Adipose tissue (tissue), 3 donors: ENCODE results near the gene NMB. TPM values are rescaled to one million over a fixed set of nuclear protein-coding genes. Genes with fewer than 3 reads are reported as not detected.

Source experiments
- H3K27ac ChIP-seq: one replicate; pipeline ENCODE4 v1.5.1; 2013; ENCODE audit warnings: low read depth, low read length
- WGBS, 3 donors: extraction: QIAGEN DNeasy Blood & Tissue Kit; methylation state at CpG; one replicate each; pipeline ENCODE4 v1.1.7; 2013; 5-methylcytosine and 5-hydroxymethylcytosine counted together
- polyA plus RNA-seq, 3 donors: library from polyadenylated mRNA; stranded (reverse); fragments of 200-250 nt; gene quantifications; one replicate each; pipeline ENCODE4 v1.2.3, GENCODE V29; 2013
- donor health status: healthy with polysubstance abuse.
- donor health status: Bipolar disorder and iron deficiency.
- donor health status: healthy.

NMB gene
- polyA plus RNA-seq, 3 donors: 11.6 to 116 (median 62.3) TPM

DNA sequence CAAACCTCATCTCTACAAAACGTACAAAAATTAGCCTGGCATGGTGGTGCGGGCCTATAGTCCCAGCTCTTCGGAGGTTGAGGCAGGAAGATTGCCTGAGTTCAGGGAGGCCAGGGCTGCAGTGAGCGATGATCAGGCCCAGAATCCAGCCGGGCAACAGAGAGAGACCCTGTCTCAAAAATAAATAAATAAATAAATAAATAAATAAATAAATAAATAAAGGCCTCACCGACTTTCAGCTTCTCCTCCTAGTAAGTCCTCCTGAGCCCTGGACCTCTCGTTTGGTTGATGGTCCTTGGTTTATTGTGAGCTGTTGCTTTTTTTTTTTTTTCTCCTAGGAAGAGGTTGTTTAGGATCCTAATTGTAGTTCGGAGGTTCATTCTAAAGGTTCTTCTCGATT lies 29.0 kb downstream of the NMB start:
- H3K27ac ChIP-seq: no peak overlapping the region

DNA sequence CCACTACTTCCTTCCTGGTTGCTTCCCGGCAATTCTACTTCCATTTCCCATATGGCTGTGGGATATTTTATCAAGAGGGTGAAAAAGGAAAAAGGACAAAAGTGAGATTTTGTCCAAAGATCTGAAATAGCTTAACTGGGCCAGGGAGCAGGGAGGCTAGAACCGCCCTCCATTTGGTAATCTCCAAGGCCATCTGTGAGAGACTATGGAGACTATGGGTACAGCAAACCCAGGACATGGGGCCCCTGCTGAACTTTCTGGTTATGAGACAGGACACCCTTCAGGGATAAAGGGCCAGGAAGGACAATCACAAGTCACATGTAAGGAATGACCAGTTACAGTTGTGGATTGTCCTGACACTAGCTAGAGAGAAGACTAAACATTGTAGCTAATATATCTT lies 32.9 kb downstream of the NMB start:
- no peak overlapping the region for H3K27ac ChIP-seq
- 62 to 88% (median 66%) methylated on average over 2 of the region's 2 CpGs for WGBS, 3 donors

More for the DNA sequence above, 29.0 kb downstream of the NMB start:
- 91 to 96% (median 95%) methylated on average over 9 of the region's 9 CpGs for WGBS, 3 donors

DNA sequence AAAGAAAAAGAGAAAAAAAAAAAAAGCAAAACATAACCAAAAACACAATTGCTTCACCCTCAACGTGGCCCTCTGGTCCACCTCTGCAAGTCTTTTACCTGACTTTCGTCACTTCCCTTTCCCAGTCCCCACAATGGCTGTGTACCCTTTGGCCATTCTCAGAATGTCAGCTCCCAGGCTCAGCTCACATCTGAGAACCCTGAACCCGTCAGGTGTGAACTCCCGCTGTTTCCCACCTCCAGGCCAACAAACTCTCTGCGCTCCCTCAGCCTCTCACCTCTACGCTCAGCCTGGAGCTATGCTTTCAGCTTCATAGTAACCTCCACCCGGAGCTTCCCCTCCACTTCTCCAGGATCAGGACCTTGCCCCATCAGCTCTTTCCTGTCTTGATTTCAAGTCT lies 33.6 kb downstream of the NMB start:
- no peak overlapping the region for H3K27ac ChIP-seq
- WGBS, 3 donors: 68 to 93% (median 75%) methylated on average over 7 of the region's 7 CpGs

DNA sequence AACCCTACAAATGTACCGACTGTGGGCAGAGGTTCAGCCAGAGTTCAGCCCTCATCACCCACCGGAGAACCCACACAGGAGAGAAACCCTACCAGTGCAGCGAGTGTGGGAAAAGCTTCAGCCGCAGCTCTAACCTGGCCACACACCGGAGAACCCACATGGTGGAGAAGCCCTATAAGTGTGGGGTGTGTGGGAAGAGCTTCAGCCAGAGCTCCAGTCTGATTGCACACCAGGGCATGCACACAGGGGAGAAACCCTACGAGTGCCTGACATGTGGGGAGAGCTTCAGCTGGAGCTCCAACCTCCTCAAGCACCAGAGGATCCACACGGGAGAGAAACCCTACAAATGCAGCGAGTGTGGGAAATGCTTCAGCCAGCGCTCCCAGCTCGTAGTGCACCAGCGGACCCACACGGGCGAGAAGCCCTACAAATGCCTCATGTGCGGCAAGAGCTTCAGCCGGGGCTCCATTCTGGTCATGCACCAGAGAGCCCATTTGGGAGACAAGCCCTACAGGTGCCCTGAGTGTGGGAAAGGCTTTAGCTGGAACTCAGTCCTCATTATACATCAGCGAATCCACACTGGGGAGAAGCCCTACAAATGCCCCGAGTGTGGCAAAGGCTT lies 36.5 kb downstream of the NMB start:
- WGBS, 3 donors: 97 to 99% (median 98%) methylated on average over 17 of the region's 17 CpGs
- no peak overlapping the region for H3K27ac ChIP-seq

DNA sequence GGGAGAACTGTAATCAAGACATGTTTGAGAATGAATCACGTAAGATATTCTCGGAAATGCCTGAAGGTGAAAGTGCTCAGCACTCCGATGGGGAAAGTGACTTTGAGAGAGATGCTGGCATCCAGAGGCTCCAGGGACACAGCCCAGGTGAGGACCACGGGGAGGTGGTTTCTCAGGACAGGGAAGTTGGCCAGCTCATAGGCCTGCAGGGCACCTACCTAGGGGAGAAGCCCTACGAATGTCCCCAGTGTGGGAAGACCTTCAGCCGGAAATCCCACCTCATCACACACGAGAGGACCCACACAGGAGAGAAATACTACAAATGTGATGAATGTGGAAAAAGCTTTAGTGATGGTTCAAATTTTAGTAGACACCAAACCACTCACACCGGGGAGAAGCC lies 37.4 kb downstream of the NMB start:
- 97 to 99% (median 97%) methylated on average over 8 of the region's 8 CpGs for WGBS, 3 donors
- H3K27ac ChIP-seq: no peak overlapping the region

DNA sequence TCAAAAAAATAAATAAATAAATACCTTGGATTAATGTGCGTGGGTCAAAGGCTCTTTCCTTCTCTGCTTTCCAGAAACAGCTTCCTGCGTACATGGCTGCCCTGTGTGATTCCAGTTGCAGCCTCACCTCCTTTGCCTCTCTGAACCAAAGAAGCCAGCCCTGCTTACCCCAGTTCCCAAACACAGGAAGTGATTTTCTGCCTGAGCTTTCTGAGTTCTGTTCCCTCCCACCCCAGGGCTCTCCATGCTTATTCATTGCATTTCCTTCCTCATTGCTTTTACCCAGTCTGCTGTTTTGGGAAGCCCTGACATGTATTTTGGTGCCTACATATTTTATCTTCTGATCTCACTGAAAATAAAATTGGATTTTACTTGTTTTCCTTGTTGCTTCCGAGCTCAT lies 41.8 kb downstream of the NMB start:
- 48 to 92% (median 60%) methylated on average over 3 of the region's 3 CpGs for WGBS, 3 donors

DNA sequence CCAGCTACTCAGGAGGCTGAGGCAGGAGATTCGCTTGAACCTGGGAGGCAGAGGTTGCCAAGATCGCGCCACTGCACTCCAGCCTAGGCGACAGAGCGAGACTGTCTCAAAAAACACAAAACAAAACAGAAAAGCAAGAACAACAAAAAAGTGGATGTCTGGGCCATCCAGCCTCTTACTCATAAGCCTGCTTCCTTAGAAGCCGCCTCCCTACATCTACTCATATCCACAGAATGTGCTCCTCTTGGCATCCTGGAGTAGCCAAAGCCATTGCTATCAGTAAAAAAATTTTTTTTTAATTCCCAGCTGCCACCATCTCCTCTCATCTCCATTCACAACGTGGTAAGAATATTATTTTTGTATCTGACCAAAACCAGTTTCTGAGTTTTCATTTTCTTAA lies 46.4 kb downstream of the NMB start:
- WGBS, 3 donors: 94 to 95% (median 95%) methylated on average over 7 of the region's 7 CpGs
- no peak overlapping the region for H3K27ac ChIP-seq

More for the DNA sequence above, 41.8 kb downstream of the NMB start:
- H3K27ac ChIP-seq: no peak overlapping the region

DNA sequence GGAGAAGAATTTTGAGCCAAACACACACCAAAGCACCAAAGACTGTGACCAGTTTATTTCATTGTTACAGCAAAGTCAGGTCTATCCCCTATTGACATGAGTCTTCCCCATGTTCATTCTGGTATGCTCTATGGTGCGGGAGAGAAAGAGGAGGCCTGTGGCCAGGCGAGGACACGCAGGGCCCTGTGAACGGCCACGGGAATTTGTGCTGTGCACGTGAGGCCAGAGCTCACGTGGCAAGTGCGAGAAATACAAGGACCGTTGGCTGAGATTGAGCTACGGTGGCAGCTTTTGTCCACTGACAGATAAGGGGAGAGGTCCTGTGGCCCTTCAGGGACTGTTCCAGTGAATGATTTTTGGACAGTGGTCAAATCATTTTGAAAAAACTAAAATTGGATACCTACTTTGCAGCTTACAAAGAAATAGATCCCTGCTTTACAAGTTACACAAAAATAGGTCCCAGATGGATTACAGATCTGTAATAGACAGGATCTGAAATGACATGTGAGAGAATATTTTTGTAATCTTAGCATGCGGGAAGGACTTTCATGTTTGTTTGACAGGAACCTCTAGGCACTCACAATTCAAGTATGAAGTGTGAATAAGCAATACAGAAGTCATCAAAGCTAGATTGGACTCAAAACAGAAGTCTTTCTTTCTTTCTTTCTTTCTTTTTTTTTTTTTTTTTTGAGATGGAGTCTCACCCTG lies 48.0 kb downstream of the NMB start:
- H3K27ac ChIP-seq: no peak overlapping the region
- 57 to 84% (median 75%) methylated on average over 11 of the region's 11 CpGs for WGBS, 3 donors

DNA sequence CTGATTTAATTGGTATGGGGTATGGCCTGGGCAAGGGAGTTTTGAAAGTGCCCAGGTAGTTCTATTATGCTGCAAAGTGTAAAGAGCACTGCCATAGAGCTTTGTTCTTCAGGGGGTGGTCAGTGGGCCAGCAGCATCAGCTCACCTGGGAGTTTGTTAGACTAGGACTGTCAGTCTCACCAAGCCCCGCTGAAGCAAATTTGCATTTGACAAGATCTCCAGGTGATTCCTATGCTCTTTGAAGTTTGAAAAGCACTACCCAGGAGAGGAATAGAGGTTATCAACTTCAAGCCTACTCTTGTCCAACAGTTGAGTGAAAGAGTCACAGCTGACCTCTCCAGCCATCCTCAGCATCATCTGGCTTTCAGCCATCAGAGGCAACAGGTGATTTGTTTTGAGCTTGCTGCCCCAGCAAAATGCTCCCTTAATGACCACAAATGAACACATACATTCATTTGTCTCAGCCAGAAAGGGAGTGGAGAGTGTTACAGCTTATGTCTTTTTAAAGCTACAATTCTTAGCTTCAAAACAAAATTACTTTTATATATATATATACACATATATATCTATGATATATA lies 49.2 kb downstream of the NMB start:
- WGBS, 3 donors: 44 to 85% (median 47%) methylated on average over 1 of the region's 1 CpG
- no peak overlapping the region for H3K27ac ChIP-seq

DNA sequence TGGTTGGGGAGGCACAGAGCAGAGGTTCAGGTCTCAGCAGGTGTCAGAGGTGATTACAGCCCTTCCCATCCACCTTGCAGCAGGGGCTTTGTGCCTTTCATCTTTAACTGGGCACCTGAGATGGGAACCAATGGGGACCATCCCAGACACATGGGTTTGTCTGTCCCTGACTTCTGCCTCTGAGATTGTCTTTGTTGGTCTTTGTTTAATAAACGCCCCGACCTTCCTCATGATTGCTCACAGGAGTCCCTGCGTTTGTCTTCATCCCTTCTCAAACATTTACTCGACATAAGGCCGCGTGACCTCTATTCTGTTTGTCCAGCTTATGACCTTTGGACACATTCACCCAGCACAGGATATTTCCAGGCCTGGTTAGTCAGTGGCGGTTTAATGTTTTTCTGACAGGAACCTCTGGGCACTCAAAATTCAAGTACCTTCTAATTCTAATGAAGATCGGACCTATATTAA lies 51.3 kb downstream of the NMB start:
- no peak overlapping the region for H3K27ac ChIP-seq
- WGBS, 3 donors: 23 to 80% (median 56%) methylated on average over 8 of the region's 8 CpGs

DNA sequence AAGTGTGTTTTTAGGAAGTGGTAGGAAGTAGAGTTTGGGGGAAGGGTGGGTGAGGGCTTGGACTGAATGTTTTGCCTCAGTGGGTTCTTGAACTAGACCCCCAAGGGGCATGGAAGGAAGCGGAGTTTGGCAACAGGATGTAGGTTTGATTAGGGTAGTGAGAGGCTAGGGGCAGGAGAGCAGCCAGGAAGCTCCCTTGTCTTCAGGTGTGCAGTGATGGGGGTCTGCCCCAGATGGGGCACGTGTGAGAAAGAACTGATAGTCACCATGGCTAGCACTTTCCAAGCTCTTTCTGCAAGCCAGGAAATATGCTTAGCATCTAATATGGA lies 52.5 kb downstream of the NMB start:
- no peak overlapping the region for H3K27ac ChIP-seq
- 48 to 63% (median 58%) methylated on average over 2 of the region's 2 CpGs for WGBS, 3 donors

Other genes with a start within 250 kb of the NMB start
- 1 to 10 TPM; 1.8 to 9.9 (median 9.5) TPM for gene ZSCAN2, start 57.2 kb downstream of the NMB start, polyA plus RNA-seq
- gene WDR73, start 3.9 kb downstream of the NMB start, polyA plus RNA-seq: 10 to 100 TPM; 10.7 to 13.5 (median 10.9) TPM
- gene SEC11A, start 57.9 kb upstream of the NMB start, polyA plus RNA-seq: 100 to 1,000 TPM in 2 of 3 donors, 10 to 100 TPM in 1; 92.2 to 290 (median 215) TPM
- gene ZNF592, start 90.4 kb upstream of the NMB start, polyA plus RNA-seq: 10 to 100 TPM in 1 of 3 donors, 1 to 10 TPM in 2; 6.6 to 12.8 (median 9.6) TPM
- gene ALPK3, start 159.2 kb upstream of the NMB start, polyA plus RNA-seq: 1 to 10 TPM; 5.7 to 9.1 (median 6.9) TPM
- gene SLC28A1, start 226.5 kb upstream of the NMB start, polyA plus RNA-seq: under 1 TPM in 2 of 3 donors, not detected in 1; 0.02 to 0.34 TPM